GDM1 (cell line): ENCODE measurements around the gene FSTL4.

Source experiments
- DNase-seq: peaks from one replicate; lab custom pipeline; 2025; lab: John Stamatoyannopoulos, UW

Gene FSTL4

GRCh38 chr5:133340002-133340755, 272.2 kb downstream of the FSTL4 start:
- no peak for DNase-seq

- no peak for DNase-seq
These were observed 273.6 kb downstream of the FSTL4 start for GRCh38 chr5:133338504-133339355.

GRCh38 chr5:133337795-133338445, 274.4 kb downstream of the FSTL4 start:
- no peak for DNase-seq

- no peak for DNase-seq
These were observed 275.4 kb downstream of the FSTL4 start for GRCh38 chr5:133336969-133337410.

- DNase-seq: no peak
These were observed 276.0 kb downstream of the FSTL4 start for GRCh38 chr5:133336121-133336968.

GRCh38 chr5:133334796-133335639, 277.3 kb downstream of the FSTL4 start:
- DNase-seq: no peak

GRCh38 chr5:133333326-133334150, 278.8 kb downstream of the FSTL4 start:
- DNase-seq: no peak

GRCh38 chr5:133332439-133333024, 279.8 kb downstream of the FSTL4 start:
- no peak for DNase-seq

GRCh38 chr5:133331941-133332340, 280.4 kb downstream of the FSTL4 start:
- no peak for DNase-seq

- DNase-seq: no peak
These were observed 281.4 kb downstream of the FSTL4 start for GRCh38 chr5:133330956-133331355.

GRCh38 chr5:133328800-133329199, 283.5 kb downstream of the FSTL4 start:
- DNase-seq: no peak

GRCh38 chr5:133327946-133328401, 284.4 kb downstream of the FSTL4 start:
- DNase-seq: no peak

- no peak for DNase-seq
These were observed 286.0 kb downstream of the FSTL4 start for GRCh38 chr5:133326361-133326760.

- no peak for DNase-seq
These were observed 286.5 kb downstream of the FSTL4 start for GRCh38 chr5:133325864-133326263.

- DNase-seq: no peak
These were observed 287.4 kb downstream of the FSTL4 start for GRCh38 chr5:133324926-133325325.

- DNase-seq: no peak
These were observed 288.6 kb downstream of the FSTL4 start for GRCh38 chr5:133323494-133324457.

- no peak for DNase-seq
These were observed 289.6 kb downstream of the FSTL4 start for GRCh38 chr5:133322743-133323142.

- DNase-seq: no peak
These were observed 290.4 kb downstream of the FSTL4 start for GRCh38 chr5:133321833-133322420.
